HG03095 (cell line): Measurements from ENCODE around the gene PLAGL2.
"Not testable (repeated sequence)": the region's sequence is repeated elsewhere in the genome, so short reads cannot be mapped to it uniquely, and the experiment has no call there.

Experiments used
- ATAC-seq: cut with Tn5 transposase; IDR thresholded peaks from one replicate; pipeline ENCODE4 v1.9.1; 2021; ENCODE audit warnings: moderate library complexity; ENCODE audit not compliant: unreplicated experiment

The PLAGL2 gene

DNA sequence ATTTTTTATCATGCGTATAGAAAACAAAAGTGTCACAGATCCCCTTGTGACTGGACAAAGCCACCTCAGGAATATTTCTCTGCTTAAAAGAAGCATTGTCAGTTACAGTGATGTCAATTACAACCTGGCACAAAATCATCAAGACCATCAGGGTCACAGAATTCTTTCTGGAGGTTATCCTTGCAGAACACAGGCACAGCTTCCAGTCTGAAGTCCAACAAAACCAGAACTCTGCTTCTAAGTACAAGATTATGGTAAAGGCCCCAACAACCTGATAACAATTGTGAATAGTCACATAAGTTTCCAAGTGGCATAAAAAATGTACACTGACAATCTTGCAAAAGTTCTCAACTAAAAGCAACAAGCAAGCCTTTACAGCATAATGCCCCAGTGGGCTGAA lies 21.0 kb downstream of the PLAGL2 start:
- ATAC-seq: no peak

DNA sequence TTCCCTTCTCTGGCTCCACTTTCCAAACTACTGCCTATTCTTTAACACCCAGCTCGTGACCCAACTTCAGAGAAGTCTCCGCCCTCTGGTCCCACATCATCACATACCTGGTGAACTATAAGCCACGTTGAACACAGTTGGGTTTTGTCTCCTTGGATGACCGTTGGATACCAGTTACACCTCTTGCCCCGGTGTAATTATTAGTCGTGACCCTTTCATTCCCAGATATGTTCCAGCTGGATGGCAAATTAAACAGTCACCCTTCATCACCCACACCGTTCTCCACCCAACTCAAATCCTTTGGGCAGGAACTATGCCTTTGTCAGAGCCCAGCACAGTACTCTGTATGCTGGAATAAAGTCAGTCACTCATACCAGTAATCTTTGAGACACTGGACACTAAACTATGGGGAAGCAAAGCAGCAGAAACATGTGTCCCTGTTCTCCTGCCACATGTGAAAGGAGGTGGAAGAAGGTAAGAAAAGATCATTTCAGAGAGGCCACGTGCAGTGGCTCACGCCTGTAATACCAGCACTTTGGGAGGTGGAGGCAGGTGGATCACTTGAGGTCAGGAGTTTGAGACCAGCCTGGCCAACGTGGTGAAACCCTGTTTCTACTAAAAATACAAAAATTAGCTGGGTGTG lies 22.5 kb downstream of the PLAGL2 start:
- no peak for ATAC-seq

DNA sequence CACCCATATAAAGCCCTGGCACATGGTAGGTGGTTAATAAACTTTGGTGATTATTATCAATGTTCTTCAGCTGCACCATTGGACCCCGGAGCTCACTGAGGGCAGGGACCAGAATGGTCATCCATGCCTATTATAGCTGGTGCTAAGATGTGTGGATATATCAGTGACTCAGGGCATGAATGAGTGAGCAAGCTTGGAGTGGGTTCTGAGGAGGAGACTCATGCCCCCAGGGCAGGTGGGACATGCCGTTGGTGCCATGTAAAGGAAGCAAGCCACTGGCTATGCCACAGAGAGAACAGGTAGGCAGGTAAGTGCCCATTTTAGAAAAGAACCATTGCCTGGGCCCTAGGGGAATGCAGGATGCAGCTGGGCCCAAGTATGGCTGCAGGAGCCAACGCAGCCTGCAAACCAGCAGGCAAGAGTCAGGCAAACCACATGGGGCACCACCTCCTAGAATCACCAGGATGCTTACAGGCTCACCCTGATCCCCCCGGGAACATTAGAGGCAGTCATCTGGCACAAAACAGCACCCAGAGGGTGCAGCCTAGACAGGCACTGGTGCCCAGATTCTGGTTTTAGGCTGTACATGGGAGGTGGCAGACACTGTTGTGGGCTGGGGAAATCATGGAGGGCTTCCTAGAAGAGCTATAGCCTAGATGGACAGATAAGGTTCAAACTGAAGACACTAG lies 23.5 kb downstream of the PLAGL2 start:
- no peak for ATAC-seq

DNA sequence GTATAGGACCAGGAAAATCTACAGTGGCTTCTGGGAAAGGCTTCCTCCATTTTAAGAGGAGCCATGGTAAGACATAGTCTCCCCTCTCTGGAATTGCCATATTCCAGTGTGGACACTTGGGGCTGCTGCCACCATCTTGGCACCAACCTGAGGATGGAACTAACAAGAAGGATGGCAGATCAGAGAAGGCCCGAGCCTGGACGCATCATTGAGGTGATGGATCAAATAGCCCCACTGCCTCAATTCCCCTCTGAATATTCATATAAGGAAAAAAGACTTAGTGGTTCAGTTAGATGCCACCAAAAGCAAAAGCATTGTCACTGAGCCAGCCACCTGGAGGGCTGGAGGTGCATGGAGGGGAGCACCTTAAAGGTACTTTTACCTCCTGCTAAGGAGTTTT lies 25.9 kb downstream of the PLAGL2 start:
- ATAC-seq: no peak

DNA sequence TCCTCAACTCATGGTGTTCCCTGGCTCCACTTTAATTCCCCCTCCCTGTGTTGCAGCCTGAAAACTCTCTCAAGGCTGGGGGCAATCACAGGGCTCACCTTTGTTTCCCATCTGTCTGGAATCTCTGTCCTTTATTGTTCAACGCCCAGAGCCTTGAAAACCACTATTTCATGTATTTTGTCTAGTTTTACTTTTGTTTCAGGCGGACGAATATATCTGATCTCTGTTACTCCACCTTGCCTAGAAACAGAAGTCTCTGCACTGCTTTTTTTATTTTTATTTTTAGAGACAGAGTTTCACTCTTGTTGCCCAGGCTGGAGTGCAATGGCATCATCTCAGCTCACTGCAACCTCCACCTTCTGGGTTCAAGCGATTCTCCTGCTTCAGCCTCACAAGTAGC lies 27.6 kb downstream of the PLAGL2 start:
- ATAC-seq: no peak

DNA sequence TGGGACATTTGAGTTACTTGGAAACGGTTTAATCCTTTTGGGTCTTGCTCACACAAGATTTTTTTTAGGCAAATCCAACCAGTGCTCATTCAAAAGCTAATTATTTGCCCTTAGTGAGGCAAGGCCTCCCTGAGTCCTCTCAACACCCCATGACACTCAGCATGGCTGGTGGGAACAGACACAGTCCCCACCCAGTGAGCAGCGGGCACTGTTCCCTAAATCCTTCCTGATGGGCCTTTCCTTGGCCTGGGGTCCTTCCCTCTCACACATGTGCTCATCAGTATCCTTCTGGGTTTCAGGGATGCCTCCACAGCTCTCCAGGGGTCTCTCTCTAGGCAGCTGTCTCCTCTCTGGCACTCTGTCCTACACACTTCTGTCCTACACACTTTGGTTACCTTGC lies 28.0 kb downstream of the PLAGL2 start:
- ATAC-seq: no peak

DNA sequence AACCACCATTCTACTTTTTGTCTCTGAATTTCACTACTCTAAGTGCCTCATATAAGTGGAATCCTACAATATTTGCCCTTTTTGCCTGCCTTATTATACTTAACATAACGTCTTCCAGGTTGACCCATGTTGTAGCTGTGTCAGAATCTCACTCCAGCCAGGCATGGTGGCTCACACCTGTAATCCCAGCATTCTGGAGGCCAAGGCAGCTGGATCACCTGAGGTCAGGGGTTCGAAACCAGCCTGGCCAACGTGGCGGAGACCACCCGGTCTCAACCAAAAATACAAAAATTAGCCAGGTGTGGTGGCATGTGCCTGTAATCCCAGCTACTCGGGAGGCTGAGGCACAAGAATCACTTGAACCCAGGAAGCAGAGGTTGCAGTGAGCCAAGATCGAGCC lies 29.8 kb downstream of the PLAGL2 start:
- ATAC-seq: not testable (repeated sequence)

DNA sequence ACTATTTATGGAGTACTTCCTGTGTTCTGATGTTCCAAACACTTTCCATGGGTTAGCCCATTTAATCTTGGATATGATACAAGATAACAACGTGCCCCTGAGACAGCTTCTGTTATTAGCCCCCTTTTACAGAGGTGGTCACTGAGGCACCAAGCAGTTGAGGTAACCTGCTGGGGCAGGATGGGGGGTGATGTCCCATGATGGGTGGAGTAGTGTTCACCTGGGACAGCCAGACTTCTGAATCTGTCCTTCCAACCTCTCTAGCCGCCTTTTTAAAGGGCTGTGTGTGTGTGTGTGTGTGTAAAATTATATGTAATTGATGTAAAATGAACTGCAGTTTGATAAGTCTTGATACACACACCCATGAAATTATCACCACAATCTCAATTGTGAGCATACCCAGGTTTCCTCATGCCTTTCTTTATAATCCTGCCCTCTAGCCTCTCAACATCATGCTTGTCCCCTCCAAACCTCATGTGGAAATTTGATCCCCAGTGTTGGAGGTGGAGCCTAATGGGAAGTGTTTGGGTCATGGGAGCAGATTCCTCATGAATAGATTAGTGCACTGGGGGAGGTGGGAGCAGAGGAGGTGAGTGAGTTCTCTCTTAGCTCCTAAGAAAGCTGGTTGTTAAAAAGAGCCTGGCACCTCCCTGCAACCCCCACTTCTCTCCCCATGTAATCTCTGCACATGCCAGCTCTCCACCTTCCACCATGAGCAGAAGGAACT lies 39.2 kb downstream of the PLAGL2 start:
- no peak for ATAC-seq

DNA sequence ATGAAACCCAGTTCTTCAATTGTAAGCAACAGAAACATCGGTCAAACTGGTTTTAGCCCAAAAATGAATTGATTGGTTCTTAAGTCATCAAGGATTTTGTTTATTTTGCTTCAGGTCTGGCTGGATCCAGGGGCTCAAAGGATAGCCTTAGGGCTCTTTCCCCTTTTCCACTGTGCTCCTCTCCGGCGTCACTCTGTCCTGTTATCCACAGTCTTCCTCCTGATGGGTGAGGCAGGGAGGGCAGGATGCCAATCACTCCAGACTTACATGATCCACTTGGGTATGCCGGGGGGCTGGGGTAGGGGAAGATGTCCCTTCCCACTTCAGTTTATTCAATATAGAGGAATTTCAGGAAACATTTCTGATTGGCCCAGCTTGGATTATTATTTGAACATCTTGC lies 40.0 kb downstream of the PLAGL2 start:
- no peak for ATAC-seq

DNA sequence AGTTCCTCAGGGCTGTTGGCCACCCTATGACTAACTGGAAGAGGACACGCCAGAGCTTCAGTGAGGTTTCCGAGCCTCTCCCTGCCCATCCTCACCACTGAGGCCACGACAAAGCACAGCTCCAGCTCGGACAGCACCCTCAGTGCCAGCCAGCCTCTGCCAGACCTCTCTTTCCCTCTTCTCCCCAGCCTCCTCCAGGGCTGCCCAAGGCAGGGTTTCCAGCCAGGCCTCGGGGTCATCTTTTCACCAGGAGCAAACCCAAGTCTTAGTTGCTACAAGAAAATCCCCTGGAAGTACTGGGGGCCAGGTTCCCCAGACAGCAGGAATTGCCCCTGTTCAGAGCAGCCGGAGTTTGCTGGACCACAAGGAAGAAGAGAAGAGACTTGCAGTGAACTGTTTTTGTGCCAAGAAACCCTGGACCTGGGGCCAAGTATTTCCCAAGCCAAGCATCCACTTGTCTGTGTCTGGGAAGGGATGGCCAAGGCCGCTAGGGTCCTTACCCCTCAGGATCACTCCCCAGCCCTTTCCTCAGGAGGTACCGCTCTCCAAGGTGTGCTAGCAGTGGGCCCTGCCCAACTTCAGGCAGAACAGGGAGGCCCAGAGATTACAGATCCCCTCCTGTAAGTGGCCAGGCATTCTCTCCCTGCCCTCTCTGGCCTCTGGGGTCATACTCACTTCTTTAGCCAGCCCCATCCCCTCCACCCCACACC lies 41.6 kb downstream of the PLAGL2 start:
- ATAC-seq: no peak

DNA sequence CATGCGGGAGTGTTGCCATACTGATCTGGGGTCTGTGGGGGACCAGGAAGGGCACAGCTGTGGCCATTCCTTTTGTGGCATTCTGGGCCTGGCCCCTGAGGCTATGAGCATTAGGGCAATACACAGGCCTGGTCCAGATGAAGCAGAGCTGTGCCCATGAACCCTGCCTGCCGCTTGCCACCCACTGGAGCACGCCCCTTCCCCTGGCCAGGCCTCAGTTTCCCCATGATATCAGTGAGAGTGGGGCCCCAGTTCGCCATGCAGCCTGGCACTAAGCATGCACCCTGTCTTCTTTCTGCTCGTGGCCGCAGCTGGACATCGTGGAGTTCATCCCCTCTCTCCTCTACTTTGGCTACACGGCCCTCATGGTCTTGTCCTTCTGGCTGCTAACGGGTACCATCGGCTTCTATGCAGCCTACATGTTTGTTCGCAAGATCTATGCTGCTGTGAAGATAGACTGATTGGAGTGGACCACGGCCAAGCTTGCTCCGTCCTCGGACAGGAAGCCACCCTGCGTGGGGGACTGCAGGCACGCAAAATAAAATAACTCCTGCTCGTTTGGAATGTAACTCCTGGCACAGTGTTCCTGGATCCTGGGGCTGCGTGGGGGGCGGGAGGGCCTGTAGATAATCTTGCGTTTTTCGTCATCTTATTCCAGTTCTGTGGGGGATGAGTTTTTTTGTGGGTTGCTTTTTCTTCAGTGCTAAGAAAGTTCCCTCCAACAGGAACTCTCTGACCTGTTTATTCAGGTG lies 42.4 kb downstream of the PLAGL2 start:
- no peak for ATAC-seq

DNA sequence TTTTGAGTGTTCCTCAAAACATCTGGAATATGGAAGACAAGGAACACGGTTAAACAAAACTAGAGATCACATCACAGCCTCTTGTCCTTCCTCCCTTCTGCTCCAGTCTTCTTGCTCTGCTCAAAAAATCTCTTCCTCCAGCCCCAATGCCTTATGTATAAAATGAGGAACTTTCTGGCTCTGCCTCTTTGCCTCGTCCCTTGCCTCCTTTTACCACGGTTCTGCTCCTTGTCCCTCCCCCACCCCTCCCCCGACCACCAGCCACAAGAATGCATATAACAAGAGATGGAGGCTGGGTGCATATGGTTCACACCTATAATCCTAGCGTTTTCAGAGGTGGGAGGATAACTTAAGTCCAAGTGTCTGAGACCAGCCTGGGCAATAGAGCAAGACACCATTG lies 43.6 kb downstream of the PLAGL2 start:
- ATAC-seq: no peak

DNA sequence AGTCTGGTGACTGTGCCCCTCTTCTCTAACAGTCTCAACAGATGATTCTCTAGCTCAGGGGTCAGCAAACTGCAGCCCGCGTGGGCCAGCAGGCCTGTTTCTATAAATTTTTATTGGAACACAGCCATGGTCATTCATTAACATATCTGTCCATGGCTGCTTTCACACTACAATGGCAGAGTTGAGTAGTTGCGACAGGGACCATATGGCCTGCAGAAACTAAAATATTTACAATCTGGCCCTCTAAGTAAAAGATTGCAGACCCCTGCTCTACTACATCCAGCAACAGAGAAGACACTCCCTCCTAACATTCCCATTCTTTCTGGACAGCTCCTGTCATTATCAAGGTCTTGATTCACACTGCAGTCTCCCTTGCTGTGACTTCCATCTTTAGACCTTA lies 45.2 kb downstream of the PLAGL2 start:
- ATAC-seq: no peak

DNA sequence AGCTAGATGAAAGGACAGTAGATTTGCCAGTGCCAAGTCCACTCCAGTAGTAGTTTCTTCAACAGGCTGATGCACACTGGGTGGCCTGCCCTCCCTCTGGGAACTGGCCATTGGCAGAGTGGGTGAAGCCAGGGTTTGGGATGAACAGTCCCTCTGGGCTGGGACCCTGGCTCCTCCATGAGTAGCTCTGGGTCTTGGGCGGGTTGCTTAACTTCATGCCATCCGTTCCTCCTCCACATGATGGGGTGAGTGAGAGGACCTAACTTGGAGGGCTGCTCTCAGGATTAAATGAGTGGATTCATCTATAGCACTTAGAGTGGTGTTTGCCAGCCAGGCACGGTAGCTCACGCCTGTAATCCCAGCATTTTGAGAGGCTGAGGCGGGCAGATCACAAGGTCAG lies 47.2 kb downstream of the PLAGL2 start:
- ATAC-seq: no peak

DNA sequence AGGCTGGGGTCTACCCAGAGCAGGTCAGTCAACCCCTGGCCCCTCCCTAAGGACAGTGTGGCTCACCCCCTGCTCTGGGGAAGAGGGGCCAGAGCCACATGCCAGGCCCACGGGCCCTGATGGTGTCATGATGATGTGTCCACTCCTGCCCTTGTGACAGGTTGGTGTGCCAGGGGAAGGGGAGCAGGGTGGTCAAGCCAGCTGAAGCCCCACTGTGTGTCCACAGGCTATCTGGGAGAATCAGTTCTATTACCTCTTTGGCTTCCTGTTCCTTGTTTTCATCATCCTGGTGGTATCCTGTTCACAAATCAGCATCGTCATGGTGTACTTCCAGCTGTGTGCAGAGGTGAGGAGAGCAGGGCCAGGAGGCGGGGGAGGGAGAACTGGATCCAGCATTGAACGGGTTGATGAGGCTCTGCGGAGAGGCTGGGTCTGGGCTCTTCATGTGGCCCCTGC lies 47.7 kb downstream of the PLAGL2 start:
- ATAC-seq: no peak

DNA sequence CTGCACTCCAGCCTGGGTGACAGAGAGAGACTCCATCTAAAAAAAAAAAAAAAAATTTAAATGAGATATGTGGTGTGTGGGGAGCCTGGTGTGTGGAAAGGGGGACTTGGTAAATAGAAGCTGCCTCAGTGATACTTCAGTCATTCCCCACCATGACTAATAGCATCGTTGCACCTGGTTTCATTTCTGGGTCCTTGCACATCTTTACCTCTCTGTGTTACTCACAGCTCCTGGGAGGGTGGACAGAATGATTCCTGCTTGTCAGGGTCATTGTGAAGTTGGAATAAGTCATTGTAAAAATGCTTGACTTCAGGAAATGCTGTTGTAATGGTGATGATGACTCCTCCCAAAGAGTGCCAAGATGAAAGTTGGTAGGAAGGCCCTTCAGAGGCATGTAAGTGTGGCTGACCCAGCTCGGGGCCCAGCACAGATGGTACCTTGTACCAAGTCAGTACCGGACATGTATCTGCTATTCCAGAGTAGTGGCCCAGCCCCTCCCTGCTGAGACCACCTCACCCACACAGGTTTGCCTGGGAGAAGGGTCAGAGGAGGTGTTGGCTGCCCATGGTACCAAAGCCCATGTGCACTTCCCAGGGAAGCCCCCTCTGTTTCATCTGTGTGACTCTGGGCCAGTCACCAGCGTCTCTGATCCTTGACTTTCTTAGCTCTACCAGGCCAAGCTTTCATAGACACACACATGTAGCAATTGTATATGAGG lies 48.4 kb downstream of the PLAGL2 start:
- ATAC-seq: no peak

DNA sequence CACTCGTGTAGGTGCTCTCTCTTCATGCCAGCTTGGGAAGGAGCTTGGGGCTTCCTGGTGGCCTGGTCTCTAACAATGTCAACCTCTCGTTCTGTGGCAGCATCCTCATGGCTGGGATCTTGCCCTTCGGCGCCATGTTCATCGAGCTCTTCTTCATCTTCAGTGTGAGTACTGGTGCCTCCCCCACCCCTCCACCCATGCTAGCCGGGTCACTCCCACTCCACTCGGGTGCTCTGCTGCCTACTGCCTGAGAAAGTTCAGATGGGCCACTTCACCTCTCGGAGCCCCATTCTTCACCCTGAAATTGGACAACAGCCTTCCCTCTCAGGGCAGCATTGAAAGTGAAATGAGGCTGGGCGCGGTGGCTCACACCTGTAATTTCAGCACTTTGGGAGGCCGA lies 49.2 kb downstream of the PLAGL2 start:
- ATAC-seq: no peak

DNA sequence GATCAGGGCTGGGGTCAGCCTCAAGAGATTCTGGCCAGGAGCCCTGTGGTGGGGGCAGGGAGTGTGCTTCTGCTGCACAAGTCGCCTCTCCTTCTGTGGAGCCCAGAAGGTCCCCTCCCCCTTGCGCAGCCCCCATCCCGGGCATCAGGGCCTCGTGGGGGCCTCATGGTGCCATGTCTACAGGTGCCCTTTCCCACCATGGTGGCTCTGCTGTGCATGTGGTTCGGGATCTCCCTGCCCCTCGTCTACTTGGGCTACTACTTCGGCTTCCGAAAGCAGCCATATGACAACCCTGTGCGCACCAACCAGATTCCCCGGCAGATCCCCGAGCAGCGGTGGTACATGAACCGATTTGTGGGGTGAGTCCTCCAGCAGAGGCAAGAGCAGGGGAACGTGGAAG lies 49.9 kb downstream of the PLAGL2 start:
- no peak for ATAC-seq

DNA sequence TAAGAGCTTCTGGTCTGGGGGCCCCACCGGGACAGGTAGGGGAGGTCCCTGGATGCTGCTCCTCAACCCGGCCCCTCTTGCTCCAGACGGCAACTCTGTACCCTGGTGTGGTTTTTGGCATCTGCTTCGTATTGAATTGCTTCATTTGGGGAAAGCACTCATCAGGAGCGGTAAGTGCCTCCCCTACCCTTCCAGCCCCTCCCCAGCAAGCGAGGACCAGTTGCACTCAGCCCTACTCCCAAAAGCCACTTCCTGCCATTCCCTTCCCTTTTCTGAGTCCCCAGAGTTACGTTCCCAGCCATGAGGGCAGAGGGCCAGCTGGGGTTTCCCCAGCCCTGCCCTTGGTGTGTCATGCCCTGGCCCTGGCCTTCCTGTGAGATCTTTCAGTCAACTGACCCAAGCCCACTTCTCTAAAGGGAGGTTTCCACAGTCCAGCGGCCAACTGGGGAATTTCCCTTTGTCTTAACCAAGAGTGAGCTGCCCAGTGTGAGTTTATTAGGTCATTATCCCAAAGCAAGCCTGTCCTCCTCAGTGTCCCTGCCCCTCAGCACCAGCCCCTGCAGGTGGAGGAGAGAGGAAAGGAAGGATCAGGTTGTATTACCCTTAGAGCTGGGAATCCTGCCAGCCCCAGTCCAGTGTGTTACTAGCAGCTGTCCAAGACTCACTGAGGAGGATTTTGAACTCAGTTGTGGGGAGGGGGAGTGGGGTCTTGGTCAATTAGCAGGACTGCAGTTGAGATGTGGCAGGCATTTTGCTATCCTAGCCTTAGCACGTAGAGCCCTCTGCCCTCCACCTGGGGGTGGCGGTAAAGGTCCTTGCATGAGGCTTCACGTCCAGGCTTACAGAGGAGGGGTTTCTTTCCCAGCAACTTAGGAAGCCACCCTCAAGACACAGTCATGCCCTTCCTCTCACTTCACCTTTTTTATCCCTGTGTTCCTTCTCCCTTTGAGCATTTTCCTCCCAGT lies 52.2 kb downstream of the PLAGL2 start:
- no peak for ATAC-seq
